Neural crest cell (in vitro differentiated cells): ENCODE measurements around the gene NEUROD1. TPM values are rescaled to one million over a fixed set of nuclear protein-coding genes. Genes with fewer than 3 reads are reported as not detected.
A peak's percentile ranks its signal among the peaks of the same experiment; 100 is the strongest.
"Not testable (repeated sequence)": the region's sequence is repeated elsewhere in the genome, so short reads cannot be mapped to it uniquely, and the experiment has no call there.

ENCODE experiments used
- DNase-seq: peaks from one replicate; pipeline ENCODE4 v3.0.0; 2021; ENCODE audit warnings: low read depth, mixed read lengths, low spot score
- H3K27ac Mint-ChIP-seq: one replicate; pipeline ENCODE4 v1.8.0; 2021; ENCODE audit warnings: mild to moderate bottlenecking, mixed read lengths; ENCODE audit not compliant: unreplicated experiment
- H3K27me3 Mint-ChIP-seq: 2 replicates; pipeline ENCODE4 v1.8.0; 2021; ENCODE audit warnings: low read depth, mild to moderate bottlenecking, mixed read lengths
- H3K36me3 Mint-ChIP-seq: 2 replicates; pipeline ENCODE4 v1.8.0; 2021; ENCODE audit warnings: low read depth, mild to moderate bottlenecking, mixed read lengths
- H3K4me1 Mint-ChIP-seq: 2 replicates; pipeline ENCODE4 v1.8.0; 2021; ENCODE audit warnings: mixed read lengths
- H3K4me3 Mint-ChIP-seq: one replicate; pipeline ENCODE4 v1.8.0; 2021; ENCODE audit warnings: mild to moderate bottlenecking, mixed read lengths
- H3K9me3 Mint-ChIP-seq: 2 replicates; pipeline ENCODE4 v1.8.0; 2021; ENCODE audit warnings: mixed read lengths
- CTCF ChIP-seq: fragments of 200-600 bp; sonication (generic); conservative IDR thresholded peaks from 2 replicates; pipeline ENCODE4 v1.5.0; 2021; ENCODE audit warnings: antibody characterized with exemption, mild to moderate bottlenecking
- long read RNA-seq: library from polyadenylated mRNA; unstranded; transcript quantifications from one replicate; pipeline ENCODE4 v2.0.0, GENCODE V29; 2020
- total RNA-seq: library from RNA; stranded (reverse); gene quantifications from 2 replicates; pipeline ENCODE4 v1.2.1, GENCODE V29; 2021

Gene NEUROD1
- total RNA-seq: 2.5 and 2.7 TPM in 2 replicates
- long read RNA-seq, partial matches to known transcripts: 0 of 2 reads
- long read RNA-seq, other reads (novel, unspliced or antisense): 1 of 2 reads

- no peak for DNase-seq
- TF ChIP-seq CTCF: no peak
- no peak within 1 kb of the TSS for H3K27ac Mint-ChIP-seq
- peaks cover 95% of the 10 kb centered on the region for H3K27me3 Mint-ChIP-seq
- no peaks in the 10 kb centered on the region for H3K9me3 Mint-ChIP-seq
- no peaks in the 10 kb centered on the region for H3K36me3 Mint-ChIP-seq
- peaks cover 42% of the 10 kb centered on the region for H3K4me1 Mint-ChIP-seq
- H3K4me3 Mint-ChIP-seq: peak within 1 kb of the TSS; percentile 85
These were observed at the start of gene NEUROD1 for GRCh38 chr2:181680055-181680936. TSS of gene NEUROD1 (minus strand) at chr2:181680517. CDS start at chr2:181678860, 1,657 bp downstream.

GRCh38 chr2:181725476-181725875 is 45.2 kb upstream of the NEUROD1 start:
- Mint-ChIP-seq H3K27ac (no peak overlapping the region), H3K4me1 (no peaks in the 10 kb centered on the region), H3K4me3 (no peak overlapping the region), H3K9me3 (peaks cover 13% of the 10 kb centered on the region), H3K27me3 (no peaks in the 10 kb centered on the region), H3K36me3 (peaks cover 10% of the 10 kb centered on the region)
- DNase-seq: no peak
- TF ChIP-seq CTCF: no peak

- TF ChIP-seq CTCF: no peak
- DNase-seq: no peak
- Mint-ChIP-seq H3K9me3 (peaks cover 9% of the 10 kb centered on the region), H3K27ac (no peak overlapping the region), H3K4me3 (no peak overlapping the region), H3K4me1 (no peaks in the 10 kb centered on the region), H3K36me3 (peaks cover 10% of the 10 kb centered on the region), H3K27me3 (no peaks in the 10 kb centered on the region)
These were observed 44.3 kb upstream of the NEUROD1 start for GRCh38 chr2:181724662-181725061.

- TF ChIP-seq CTCF: no peak
- Mint-ChIP-seq H3K9me3 (peaks cover 9% of the 10 kb centered on the region), H3K4me1 (no peaks in the 10 kb centered on the region), H3K36me3 (peaks cover 10% of the 10 kb centered on the region), H3K4me3 (no peak overlapping the region), H3K27me3 (no peaks in the 10 kb centered on the region), H3K27ac (no peak overlapping the region)
- no peak for DNase-seq
These were observed 43.4 kb upstream of the NEUROD1 start for GRCh38 chr2:181723731-181724130.

GRCh38 chr2:181715033-181715630 is 34.8 kb upstream of the NEUROD1 start:
- peaks cover 2% of the 10 kb centered on the region for H3K9me3 Mint-ChIP-seq
- no peak overlapping the region for H3K4me3 Mint-ChIP-seq
- no peaks in the 10 kb centered on the region for H3K27me3 Mint-ChIP-seq
- no peaks in the 10 kb centered on the region for H3K36me3 Mint-ChIP-seq
- H3K4me1 Mint-ChIP-seq: peaks cover 5% of the 10 kb centered on the region
- DNase-seq: peak; percentile 86
- no peak overlapping the region for H3K27ac Mint-ChIP-seq
- peak; percentile 90 for TF ChIP-seq CTCF

GRCh38 chr2:181711051-181711450 is 30.7 kb upstream of the NEUROD1 start:
- not testable (repeated sequence) for H3K27ac Mint-ChIP-seq, H3K4me3 Mint-ChIP-seq, H3K9me3 Mint-ChIP-seq, H3K36me3 Mint-ChIP-seq, DNase-seq, H3K4me1 Mint-ChIP-seq, H3K27me3 Mint-ChIP-seq

- Mint-ChIP-seq H3K9me3 (peaks cover 11% of the 10 kb centered on the region), H3K27me3 (peaks cover 24% of the 10 kb centered on the region)
- H3K4me3 Mint-ChIP-seq, DNase-seq, H3K27ac Mint-ChIP-seq, H3K4me1 Mint-ChIP-seq, H3K36me3 Mint-ChIP-seq: not testable (repeated sequence)
These were observed 22.2 kb upstream of the NEUROD1 start for GRCh38 chr2:181702519-181702918.
